Keratinocyte (primary cell): ENCODE measurements around the gene JCAD. TPM values are rescaled to one million over a fixed set of nuclear protein-coding genes. Genes with fewer than 3 reads are reported as not detected.
"Not testable (repeated sequence)": the region's sequence is repeated elsewhere in the genome, so short reads cannot be mapped to it uniquely, and the experiment has no call there.

Experiments
- DNase-seq: peaks from one replicate; pipeline ENCODE4 v3.0.0-alpha.2; 2011; ENCODE audit warnings: low read depth, missing footprints, low spot score
- FAIRE-seq: peaks from 2 replicates; lab custom pipeline; 2011; peaks lifted over from hg19 to GRCh38; lab: Jason Lieb, UNC
- H2AFZ ChIP-seq: 2 replicates; pipeline ENCODE4 v1.6.0; 2012; ENCODE audit warnings: low read length, control low read depth, inconsistent platforms; ENCODE audit not compliant: control insufficient read depth
- H3K27ac ChIP-seq: 2 replicates; pipeline ENCODE4 v1.5.1; 2011; ENCODE audit warnings: low read length; ENCODE audit not compliant: control insufficient read depth, insufficient read depth
- H3K27me3 ChIP-seq: 3 replicates; pipeline ENCODE4 v1.6.0; 2011; ENCODE audit warnings: low read length; ENCODE audit not compliant: control insufficient read depth, insufficient read depth; ENCODE audit errors: extremely low read depth
- H3K36me3 ChIP-seq, 2 experiments: 2 replicates in 1 of 2; 3 replicates in 1 of 2; pipeline ENCODE4 v1.5.1; 2011; ENCODE audit warnings: low read length in 2 of 2, mild to moderate bottlenecking in 1 of 2; ENCODE audit not compliant: control insufficient read depth in 2 of 2, insufficient read depth in 2 of 2; ENCODE audit errors: extremely low read depth in 1 of 2
- H3K4me1 ChIP-seq: 3 replicates; pipeline ENCODE4 v1.5.1; 2011; ENCODE audit warnings: low read length; ENCODE audit not compliant: control insufficient read depth, insufficient read depth; ENCODE audit errors: extremely low read depth
- H3K4me2 ChIP-seq: 3 replicates; pipeline ENCODE4 v1.6.0; 2011; ENCODE audit warnings: low read depth, low read length; ENCODE audit not compliant: control insufficient read depth, insufficient read depth; ENCODE audit errors: extremely low read depth
- H3K4me3 ChIP-seq, 3 experiments: fragments of 200-600 bp in 1 of 3; sonication (generic) in 1 of 3; 2 replicates in 2 of 3; 3 replicates in 1 of 3; pipeline ENCODE4 v1.5.1; 2011 to 2016; ENCODE audit warnings: low read length in 3 of 3, mild to moderate bottlenecking in 3 of 3, control low read depth in 2 of 3, inconsistent platforms in 1 of 3, low read depth in 1 of 3, mixed read lengths in 1 of 3, mixed run types in 1 of 3, moderate library complexity in 1 of 3; ENCODE audit not compliant: control insufficient read depth in 2 of 3, insufficient read depth in 2 of 3; ENCODE audit errors: extremely low read depth in 1 of 3
- H3K79me2 ChIP-seq: 2 replicates; pipeline ENCODE4 v1.6.0; 2012; ENCODE audit warnings: low read length; ENCODE audit not compliant: control insufficient read depth, insufficient read depth
- H3K9ac ChIP-seq: 3 replicates; pipeline ENCODE4 v1.6.0; 2011; ENCODE audit warnings: low read length; ENCODE audit not compliant: control insufficient read depth, insufficient read depth; ENCODE audit errors: extremely low read depth
- H3K9me1 ChIP-seq: 3 replicates; pipeline ENCODE4 v1.6.0; 2011; ENCODE audit warnings: low read length; ENCODE audit not compliant: control insufficient read depth, insufficient read depth; ENCODE audit errors: extremely low read depth
- H3K9me3 ChIP-seq: 2 replicates; pipeline ENCODE4 v1.5.1; 2012; ENCODE audit warnings: low read depth, low read length; ENCODE audit not compliant: control insufficient read depth
- H4K20me1 ChIP-seq: 3 replicates; pipeline ENCODE4 v1.6.0; 2011; ENCODE audit warnings: low read length; ENCODE audit not compliant: control insufficient read depth, insufficient read depth; ENCODE audit errors: extremely low read depth
- CTCF ChIP-seq, 3 experiments: IDR thresholded peaks in 1 of 3; conservative IDR thresholded peaks in 1 of 3; optimal IDR thresholded peaks in 1 of 3; 2 replicates in 2 of 3; 3 replicates in 1 of 3; pipeline versions ENCODE3 to v1.5.1; 2011; ENCODE audit warnings: low read length in 3 of 3, mild to moderate bottlenecking in 3 of 3, moderate library complexity in 2 of 3, control low read depth in 1 of 3, inconsistent platforms in 1 of 3; ENCODE audit not compliant: insufficient read depth in 2 of 3; ENCODE audit errors: extremely low read depth in 1 of 3
- EZH2 ChIP-seq: IDR thresholded peaks from one replicate; pipeline ENCODE4 v1.6.1; 2012; ENCODE audit warnings: inconsistent platforms, mild to moderate bottlenecking, low read length, moderate library complexity
- dilution Hi-C: fragments of 300-500 bp; cut with MboI; formaldehyde crosslinking; loops from one replicate; pipeline ENCODE4 v1.7.0; 2020; ENCODE audit warnings: low sequenced_read_pairs; ENCODE audit not compliant: extremely low pct_ligation_motif_present
- polyA plus RNA-seq, 5 experiments: library from polyadenylated mRNA; depleted of rRNA in 3 of 5; stranded (reverse) in 3 of 5; stranded (forward) in 1 of 5; unstranded in 1 of 5; fragments of >200 nt; gene quantifications; 1 replicate in 1 of 5; 2 replicates in 3 of 5; 3 replicates in 1 of 5; pipeline versions ENCODE4 v1.2.1 to v1.2.3, GENCODE V29; 2011 to 2012; ENCODE audit warnings: missing spikeins in 2 of 5, low read depth in 1 of 5, low replicate concordance in 1 of 5

Gene JCAD
- polyA plus RNA-seq, 1 donor (not counting 4 experiments of a cell fraction or from before 2014, with no cell fraction given): 0.10 TPM

GRCh38 chr10:30106987-30107386, 47.6 kb upstream of the JCAD start:
- Histone ChIP-seq H3K9me3 (no peaks in the 10 kb centered on the region), H3K4me3 (no peak overlapping the region), H3K4me2 (no peak overlapping the region), H3K79me2 (no peaks in the 10 kb centered on the region), H4K20me1 (no peaks in the 10 kb centered on the region), H3K9ac (no peak overlapping the region), H3K36me3 (no peaks in the 10 kb centered on the region), H3K27me3 (peaks cover 3% of the 10 kb centered on the region), H3K4me1 (no peaks in the 10 kb centered on the region), H3K9me1 (no peaks in the 10 kb centered on the region), H3K27ac (no peak overlapping the region), H2AFZ (no peak overlapping the region)
- DNase-seq (no peak), FAIRE-seq (no peak)
- TF ChIP-seq EZH2 (no peak), CTCF (optimal IDR thresholded peaks at IDR 0.05 in 1 of 3, IDR thresholded peaks at IDR 0.05 in 1 of 3, conservative IDR thresholded peaks at IDR 0.05 in 1 of 3; ENCODE audit: extremely low read depth in 1 of 3, insufficient read depth in 2 of 3, low read length in 3 of 3) (no peak)
- dilution Hi-C loops: no loop called here

- H2AFZ ChIP-seq: no peak overlapping the region
- no peak overlapping the region for H3K4me3 ChIP-seq
- no peaks in the 10 kb centered on the region for H3K36me3 ChIP-seq
- dilution Hi-C loops: no loop called here
- no peak overlapping the region for H3K9ac ChIP-seq
- H3K27me3 ChIP-seq: peaks cover 3% of the 10 kb centered on the region
- no peaks in the 10 kb centered on the region for H3K9me1 ChIP-seq
- H3K27ac ChIP-seq: no peak overlapping the region
- no peaks in the 10 kb centered on the region for H3K79me2 ChIP-seq
- no peaks in the 10 kb centered on the region for H4K20me1 ChIP-seq
- TF ChIP-seq CTCF (optimal IDR thresholded peaks at IDR 0.05 in 1 of 3, IDR thresholded peaks at IDR 0.05 in 1 of 3, conservative IDR thresholded peaks at IDR 0.05 in 1 of 3; ENCODE audit: extremely low read depth in 1 of 3, insufficient read depth in 2 of 3, low read length in 3 of 3) (no peak), EZH2 (no peak)
- DNase-seq: no peak
- peaks cover 10% of the 10 kb centered on the region for H3K4me1 ChIP-seq
- no peak overlapping the region for H3K4me2 ChIP-seq
- peak; percentile 55 for FAIRE-seq
- no peaks in the 10 kb centered on the region for H3K9me3 ChIP-seq
Measured at GRCh38 chr10:30103595-30104320, 44.4 kb upstream of the JCAD start.

- FAIRE-seq: peak; percentile 95
- not testable (repeated sequence) for H4K20me1 ChIP-seq, H3K9me3 ChIP-seq
Measured at GRCh38 chr10:30099706-30100105, 40.3 kb upstream of the JCAD start.

More at GRCh38 chr10:30099706-30100105, 40.3 kb upstream of the JCAD start:
- H3K36me3 ChIP-seq, H3K9me1 ChIP-seq, H3K27me3 ChIP-seq, H2AFZ ChIP-seq, H3K9ac ChIP-seq, dilution Hi-C loops, H3K4me2 ChIP-seq, H3K79me2 ChIP-seq, H3K4me3 ChIP-seq: not testable (repeated sequence)
- H3K27ac ChIP-seq: peak overlapping the region; percentile 16
- peaks cover 11% of the 10 kb centered on the region for H3K4me1 ChIP-seq
- DNase-seq: peak; percentile 44
